ENCODE results near the gene LRSAM1. TPM values are rescaled to one million over a fixed set of nuclear protein-coding genes. Genes with fewer than 3 reads are reported as not detected.

Gene LRSAM1
- total and polyA plus RNA-seq, 9 of the 15 experiments (the other 6 are each of a cell fraction or from before 2014, with no cell fraction given), result 0.07 to 16.2 (median 4.7) TPM

GRCh38 chr9:127509261-127509954, 58.1 kb downstream of the LRSAM1 start (continued):
- no peak for TF ChIP-seq FOXJ3 (CRISPR knock-in tag; IDR thresholded peaks at IDR 0.05)
- TF ChIP-seq, protein P1, sequence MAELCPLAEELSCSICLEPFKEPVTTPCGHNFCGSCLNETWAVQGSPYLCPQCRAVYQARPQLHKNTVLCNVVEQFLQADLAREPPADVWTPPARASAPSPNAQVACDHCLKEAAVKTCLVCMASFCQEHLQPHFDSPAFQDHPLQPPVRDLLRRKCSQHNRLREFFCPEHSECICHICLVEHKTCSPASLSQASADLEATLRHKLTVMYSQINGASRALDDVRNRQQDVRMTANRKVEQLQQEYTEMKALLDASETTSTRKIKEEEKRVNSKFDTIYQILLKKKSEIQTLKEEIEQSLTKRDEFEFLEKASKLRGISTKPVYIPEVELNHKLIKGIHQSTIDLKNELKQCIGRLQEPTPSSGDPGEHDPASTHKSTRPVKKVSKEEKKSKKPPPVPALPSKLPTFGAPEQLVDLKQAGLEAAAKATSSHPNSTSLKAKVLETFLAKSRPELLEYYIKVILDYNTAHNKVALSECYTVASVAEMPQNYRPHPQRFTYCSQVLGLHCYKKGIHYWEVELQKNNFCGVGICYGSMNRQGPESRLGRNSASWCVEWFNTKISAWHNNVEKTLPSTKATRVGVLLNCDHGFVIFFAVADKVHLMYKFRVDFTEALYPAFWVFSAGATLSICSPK (IDR thresholded peaks at IDR 0.05; ENCODE audit: borderline replicate concordance), result no peak
- no peak for TF ChIP-seq FOXJ2 (tag; IDR thresholded peaks at IDR 0.05)
- TF ChIP-seq TAF15 (IDR thresholded peaks at IDR 0.05; ENCODE audit: low read depth, low read length), result no peak
- TF ChIP-seq CCNT2 (IDR thresholded peaks at IDR 0.05; ENCODE audit: borderline replicate concordance, extremely low read depth, insufficient read length, low read depth, low read length), result no peak
- TF ChIP-seq, protein P2, sequence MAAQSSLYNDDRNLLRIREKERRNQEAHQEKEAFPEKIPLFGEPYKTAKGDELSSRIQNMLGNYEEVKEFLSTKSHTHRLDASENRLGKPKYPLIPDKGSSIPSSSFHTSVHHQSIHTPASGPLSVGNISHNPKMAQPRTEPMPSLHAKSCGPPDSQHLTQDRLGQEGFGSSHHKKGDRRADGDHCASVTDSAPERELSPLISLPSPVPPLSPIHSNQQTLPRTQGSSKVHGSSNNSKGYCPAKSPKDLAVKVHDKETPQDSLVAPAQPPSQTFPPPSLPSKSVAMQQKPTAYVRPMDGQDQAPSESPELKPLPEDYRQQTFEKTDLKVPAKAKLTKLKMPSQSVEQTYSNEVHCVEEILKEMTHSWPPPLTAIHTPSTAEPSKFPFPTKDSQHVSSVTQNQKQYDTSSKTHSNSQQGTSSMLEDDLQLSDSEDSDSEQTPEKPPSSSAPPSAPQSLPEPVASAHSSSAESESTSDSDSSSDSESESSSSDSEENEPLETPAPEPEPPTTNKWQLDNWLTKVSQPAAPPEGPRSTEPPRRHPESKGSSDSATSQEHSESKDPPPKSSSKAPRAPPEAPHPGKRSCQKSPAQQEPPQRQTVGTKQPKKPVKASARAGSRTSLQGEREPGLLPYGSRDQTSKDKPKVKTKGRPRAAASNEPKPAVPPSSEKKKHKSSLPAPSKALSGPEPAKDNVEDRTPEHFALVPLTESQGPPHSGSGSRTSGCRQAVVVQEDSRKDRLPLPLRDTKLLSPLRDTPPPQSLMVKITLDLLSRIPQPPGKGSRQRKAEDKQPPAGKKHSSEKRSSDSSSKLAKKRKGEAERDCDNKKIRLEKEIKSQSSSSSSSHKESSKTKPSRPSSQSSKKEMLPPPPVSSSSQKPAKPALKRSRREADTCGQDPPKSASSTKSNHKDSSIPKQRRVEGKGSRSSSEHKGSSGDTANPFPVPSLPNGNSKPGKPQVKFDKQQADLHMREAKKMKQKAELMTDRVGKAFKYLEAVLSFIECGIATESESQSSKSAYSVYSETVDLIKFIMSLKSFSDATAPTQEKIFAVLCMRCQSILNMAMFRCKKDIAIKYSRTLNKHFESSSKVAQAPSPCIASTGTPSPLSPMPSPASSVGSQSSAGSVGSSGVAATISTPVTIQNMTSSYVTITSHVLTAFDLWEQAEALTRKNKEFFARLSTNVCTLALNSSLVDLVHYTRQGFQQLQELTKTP (IDR thresholded peaks at IDR 0.05; ENCODE audit: low read depth in 1 of 2, partially characterized antibody in 2 of 2), result peak in 1 of 2 experiments; percentile 71
- peak; percentile 17; the same call in 1 of the 2 replicates for TF ChIP-seq TAL1 (IDR thresholded peaks at IDR 0.05)
- no peak for TF ChIP-seq POU5F1 (IDR thresholded peaks at IDR 0.05; ENCODE audit: borderline replicate concordance, low read depth, low read length, partially characterized antibody)
- TF ChIP-seq, protein P3, sequence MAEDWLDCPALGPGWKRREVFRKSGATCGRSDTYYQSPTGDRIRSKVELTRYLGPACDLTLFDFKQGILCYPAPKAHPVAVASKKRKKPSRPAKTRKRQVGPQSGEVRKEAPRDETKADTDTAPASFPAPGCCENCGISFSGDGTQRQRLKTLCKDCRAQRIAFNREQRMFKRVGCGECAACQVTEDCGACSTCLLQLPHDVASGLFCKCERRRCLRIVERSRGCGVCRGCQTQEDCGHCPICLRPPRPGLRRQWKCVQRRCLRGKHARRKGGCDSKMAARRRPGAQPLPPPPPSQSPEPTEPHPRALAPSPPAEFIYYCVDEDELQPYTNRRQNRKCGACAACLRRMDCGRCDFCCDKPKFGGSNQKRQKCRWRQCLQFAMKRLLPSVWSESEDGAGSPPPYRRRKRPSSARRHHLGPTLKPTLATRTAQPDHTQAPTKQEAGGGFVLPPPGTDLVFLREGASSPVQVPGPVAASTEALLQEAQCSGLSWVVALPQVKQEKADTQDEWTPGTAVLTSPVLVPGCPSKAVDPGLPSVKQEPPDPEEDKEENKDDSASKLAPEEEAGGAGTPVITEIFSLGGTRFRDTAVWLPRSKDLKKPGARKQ (CRISPR knock-in tag; IDR thresholded peaks at IDR 0.05), result no peak
- no peak for TF ChIP-seq NR2C2 (CRISPR knock-in tag; IDR thresholded peaks at IDR 0.05)
- TF ChIP-seq NR2C2 (tag; IDR thresholded peaks at IDR 0.05), result peak; percentile 78
- TF ChIP-seq ETV1 (tag; conservative IDR thresholded peaks at IDR 0.05; ENCODE audit: low read depth), result no peak
- TF ChIP-seq ZKSCAN8 (CRISPR knock-in tag; IDR thresholded peaks at IDR 0.05), result no peak
- TF ChIP-seq, protein P4, sequence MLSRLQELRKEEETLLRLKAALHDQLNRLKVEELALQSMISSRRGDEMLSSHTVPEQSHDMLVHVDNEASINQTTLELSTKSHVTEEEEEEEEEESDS (CRISPR knock-in tag; IDR thresholded peaks at IDR 0.05), result no peak
- no peak for TF ChIP-seq CBX5 (IDR thresholded peaks at IDR 0.05; ENCODE audit: borderline replicate concordance, low read depth)
- TF ChIP-seq POLR3A (IDR thresholded peaks at IDR 0.05; ENCODE audit: borderline replicate concordance, extremely low read depth, insufficient read depth, insufficient read length), result no peak
- TF ChIP-seq L3MBTL2 (IDR thresholded peaks at IDR 0.05), result peak; percentile 59; the same call in 1 of the 2 replicates
- TF ChIP-seq NONO (IDR thresholded peaks at IDR 0.05; ENCODE audit: low read depth in 2 of 2, low read length in 1 of 2), result no peak
- no peak for TF ChIP-seq KLF13 (tag; IDR thresholded peaks at IDR 0.05; ENCODE audit: borderline replicate concordance, low read depth)
- TF ChIP-seq GABPB2 (CRISPR knock-in tag; conservative IDR thresholded peaks at IDR 0.05), result no peak

All from K562 (cell line).